Endothelial cell of umbilical vein (primary cell): ENCODE measurements around the gene PHLDB2.

Source experiments
- CTCF ChIP-seq, 2 donors: IDR thresholded peaks; 1 replicate in 1 of 2; 2 replicates in 1 of 2; pipeline ENCODE4 v1.5.1; 2011; ENCODE audit warnings: low read length in 2 of 2, mild to moderate bottlenecking in 2 of 2, moderate library complexity in 2 of 2, control low read depth in 1 of 2, inconsistent platforms in 1 of 2, low read depth in 1 of 2; ENCODE audit not compliant: insufficient read depth in 1 of 2; ENCODE audit errors: extremely low read depth in 1 of 2
- JUN ChIP-seq: IDR thresholded peaks from 2 replicates; pipeline ENCODE4 v1.6.1; 2011; ENCODE audit warnings: borderline replicate concordance, low read depth; ENCODE audit not compliant: insufficient read length, insufficient read depth
- POLR2A ChIP-seq: IDR thresholded peaks from 2 replicates; pipeline ENCODE4 v1.6.1; 2012; ENCODE audit warnings: low read depth, mild to moderate bottlenecking, control low read depth, low read length

- TF ChIP-seq CTCF (IDR thresholded peaks at IDR 0.05; ENCODE audit: extremely low read depth in 1 of 2, insufficient read depth in 1 of 2, low read depth in 1 of 2, low read length in 2 of 2) (no peak), POLR2A (no peak), JUN (peak; percentile 60)
Measured at GRCh38 chr3:111904376-111905241, 45.5 kb downstream of the PHLDB2 start.
